B cell (primary cell): ENCODE measurements around the gene GRID1. TPM values are rescaled to one million over a fixed set of nuclear protein-coding genes. Genes with fewer than 3 reads are reported as not detected.

Experiments used
- ATAC-seq: fragments of 200-7000 bp; cut with Tn5 transposase; one replicate; pipeline ENCODE4 v1.10.0; 2021; ENCODE audit warnings: low read depth, mild to moderate bottlenecking, moderate number of reproducible peaks, moderate library complexity
- CTCF ChIA-PET: fragments of 350-600 bp; sonication (Branson Sonifier 250); formaldehyde crosslinking; loops from one replicate; lab custom pipeline; 2021; ENCODE audit warnings: antibody characterized with exemption, inconsistent platforms; lab: Charles Lee
- POLR2A ChIA-PET: fragments of 350-600 bp; sonication (Branson Sonifier 250); formaldehyde crosslinking; loops from one replicate; lab custom pipeline; 2021; ENCODE audit warnings: antibody characterized with exemption; lab: Charles Lee
- DNase-seq: peaks from one replicate; pipeline ENCODE4 v3.0.0; 2013
- H2AFZ ChIP-seq: 2 replicates; pipeline ENCODE4 v1.6.1; 2012; ENCODE audit warnings: mild to moderate bottlenecking, low read depth, low read length; ENCODE audit not compliant: insufficient read depth, poor library complexity, severe bottlenecking
- H3K27ac ChIP-seq, 2 donors: 1 replicate in 1 of 2; 2 replicates in 1 of 2; pipeline ENCODE4 v1.5.1; 2012 to 2013; ENCODE audit warnings: low read length in 2 of 2, mild to moderate bottlenecking in 2 of 2, moderate library complexity in 1 of 2
- H3K27me3 ChIP-seq, 4 experiments: fragments of 200-600 bp in 1 of 4; sonication (generic) in 1 of 4; replicated peaks in 1 of 4; 1 replicate in 2 of 4; 2 replicates in 2 of 4; pipeline versions ENCODE4 v1.6.1 to v1.7.0; 2013 to 2016; ENCODE audit warnings: low read length in 3 of 4, mild to moderate bottlenecking in 2 of 4, mixed read lengths in 1 of 4, moderate library complexity in 1 of 4; ENCODE audit not compliant: insufficient read depth in 4 of 4, control insufficient read depth in 3 of 4; ENCODE audit errors: control extremely low read depth in 1 of 4
- H3K36me3 ChIP-seq, 2 experiments: replicated peaks in 1 of 2; 1 replicate in 1 of 2; 2 replicates in 1 of 2; pipeline versions ENCODE4 v1.6.1 to v1.7.1; 2013; ENCODE audit warnings: low read length in 1 of 2; ENCODE audit not compliant: insufficient read depth in 2 of 2, control insufficient read depth in 1 of 2; ENCODE audit errors: control extremely low read depth in 1 of 2, extremely low read depth in 1 of 2
- H3K4me1 ChIP-seq, 2 donors: fragments of 200-600 bp in 1 of 2; sonication (generic) in 1 of 2; 1 replicate in 1 of 2; 2 replicates in 1 of 2; pipeline versions ENCODE4 v1.5.1 to v1.6.1; 2013 to 2017; ENCODE audit warnings: low read length in 2 of 2; ENCODE audit not compliant: control insufficient read depth in 2 of 2, insufficient read depth in 2 of 2
- H3K4me2 ChIP-seq: replicated peaks from 2 replicates; pipeline ENCODE3; 2012; ENCODE audit warnings: mild to moderate bottlenecking, low read depth, low read length; ENCODE audit not compliant: poor library complexity, severe bottlenecking
- H3K4me3 ChIP-seq, 5 experiments: fragments of 200-600 bp in 1 of 5; sonication (generic) in 1 of 5; 1 replicate in 3 of 5; 2 replicates in 2 of 5; pipeline versions ENCODE4 v1.5.1 to v1.7.0; 2011 to 2016; ENCODE audit warnings: low read length in 4 of 5, mild to moderate bottlenecking in 4 of 5, low read depth in 2 of 5, control low read depth in 1 of 5, moderate library complexity in 1 of 5; ENCODE audit not compliant: insufficient read depth in 1 of 5; ENCODE audit errors: control extremely low read depth in 1 of 5, extremely low read depth in 1 of 5
- H3K79me2 ChIP-seq: fragments of 200-600 bp; sonication (generic); one replicate; pipeline ENCODE4 v1.6.0; 2016; ENCODE audit warnings: low read length; ENCODE audit not compliant: control insufficient read depth, insufficient read depth
- H3K9ac ChIP-seq: fragments of 200-600 bp; sonication (generic); 2 replicates; pipeline ENCODE4 v1.6.1; 2017; ENCODE audit warnings: mild to moderate bottlenecking, low read length, moderate library complexity
- H3K9me3 ChIP-seq, 3 donors: one replicate each; pipeline versions ENCODE4 v1.6.1 to v1.7.1; 2013; ENCODE audit warnings: low read length in 2 of 3; ENCODE audit not compliant: control insufficient read depth in 2 of 3, insufficient read depth in 1 of 3; ENCODE audit errors: control extremely low read depth in 1 of 3
- H4K20me1 ChIP-seq: 2 replicates; pipeline ENCODE4 v1.6.0; 2012; ENCODE audit warnings: mild to moderate bottlenecking, low read length; ENCODE audit not compliant: insufficient read depth, control insufficient read depth, poor library complexity, severe bottlenecking
- H3K27ac Mint-ChIP-seq: one replicate; pipeline ENCODE4 v1.8.0; 2021; ENCODE audit warnings: mixed read lengths
- H3K27me3 Mint-ChIP-seq: one replicate; pipeline ENCODE4 v1.8.0; 2021; ENCODE audit warnings: mixed read lengths
- H3K4me1 Mint-ChIP-seq: one replicate; pipeline ENCODE4 v1.8.0; 2021; ENCODE audit warnings: mixed read lengths
- H3K4me3 Mint-ChIP-seq: one replicate; pipeline ENCODE4 v1.8.0; 2021; ENCODE audit warnings: mixed read lengths
- H3K9me3 Mint-ChIP-seq: one replicate; pipeline ENCODE4 v1.8.0; 2022; ENCODE audit warnings: mixed read lengths; ENCODE audit not compliant: insufficient read depth
- EZH2 ChIP-seq: IDR thresholded peaks from 2 replicates; pipeline ENCODE4 v1.6.1; 2012; ENCODE audit warnings: borderline replicate concordance, low read depth, mild to moderate bottlenecking, moderate library complexity, low read length; ENCODE audit not compliant: insufficient read depth, poor library complexity, severe bottlenecking
- WGBS: methylation state at CpG from one replicate; pipeline ENCODE4 v1.1.5; 2013; ENCODE audit warnings: missing lambda C conversion rate; ENCODE audit not compliant: insufficient coverage; 5-methylcytosine and 5-hydroxymethylcytosine counted together
- intact Hi-C: fragments of 100-400 bp; cut with micrococcal nuclease; formaldehyde crosslinking; loops from one replicate; pipeline ENCODE4 v1.10.0; 2022
- polyA plus RNA-seq: library from polyadenylated mRNA; depleted of rRNA; stranded (reverse); fragments of >200 nt; gene quantifications from 2 replicates; pipeline ENCODE4 v1.2.3, GENCODE V29; 2012
- total RNA-seq, 2 donors: library from RNA; stranded (reverse); fragments of 120-200 nt in 1 of 2; gene quantifications; 1 replicate in 1 of 2; 2 replicates in 1 of 2; pipeline versions ENCODE4 v1.2.3 to v1.2.4, GENCODE V29; 2013 to 2022
- TF ChIP-seq, protein P1 (sequence below): fragments of 200-600 bp; IDR thresholded peaks from one replicate; pipeline ENCODE4 v1.8.0; 2022; ENCODE audit warnings: antibody characterized with exemption, mild to moderate bottlenecking

The GRID1 gene
- total and polyA plus RNA-seq, 2 donors (not counting 1 experiment from before 2014, with no cell fraction given), result not detected

- H3K27ac ChIP-seq, result no peak overlapping the region
- intact Hi-C loops, result no loop called here
- no peak overlapping the region for H3K4me3 ChIP-seq
- POLR2A ChIA-PET, result no interaction called here
- no peak overlapping the region for H3K9ac ChIP-seq
- WGBS, result 85% methylated on average over 2 of the region's 2 CpGs
- H3K27ac Mint-ChIP-seq, result no peak overlapping the region
- DNase-seq, result no peak
- H3K4me1 Mint-ChIP-seq, result no peaks in the 10 kb centered on the region
- peaks cover 4% of the 10 kb centered on the region for H3K27me3 Mint-ChIP-seq
- no peaks in the 10 kb centered on the region for H3K79me2 ChIP-seq
- H3K4me1 ChIP-seq, result no peaks in the 10 kb centered on the region
- no peaks in the 10 kb centered on the region for H3K9me3 ChIP-seq
- no peak overlapping the region for H2AFZ ChIP-seq
- TF ChIP-seq EZH2, result no peak
- TF ChIP-seq, protein P1, sequence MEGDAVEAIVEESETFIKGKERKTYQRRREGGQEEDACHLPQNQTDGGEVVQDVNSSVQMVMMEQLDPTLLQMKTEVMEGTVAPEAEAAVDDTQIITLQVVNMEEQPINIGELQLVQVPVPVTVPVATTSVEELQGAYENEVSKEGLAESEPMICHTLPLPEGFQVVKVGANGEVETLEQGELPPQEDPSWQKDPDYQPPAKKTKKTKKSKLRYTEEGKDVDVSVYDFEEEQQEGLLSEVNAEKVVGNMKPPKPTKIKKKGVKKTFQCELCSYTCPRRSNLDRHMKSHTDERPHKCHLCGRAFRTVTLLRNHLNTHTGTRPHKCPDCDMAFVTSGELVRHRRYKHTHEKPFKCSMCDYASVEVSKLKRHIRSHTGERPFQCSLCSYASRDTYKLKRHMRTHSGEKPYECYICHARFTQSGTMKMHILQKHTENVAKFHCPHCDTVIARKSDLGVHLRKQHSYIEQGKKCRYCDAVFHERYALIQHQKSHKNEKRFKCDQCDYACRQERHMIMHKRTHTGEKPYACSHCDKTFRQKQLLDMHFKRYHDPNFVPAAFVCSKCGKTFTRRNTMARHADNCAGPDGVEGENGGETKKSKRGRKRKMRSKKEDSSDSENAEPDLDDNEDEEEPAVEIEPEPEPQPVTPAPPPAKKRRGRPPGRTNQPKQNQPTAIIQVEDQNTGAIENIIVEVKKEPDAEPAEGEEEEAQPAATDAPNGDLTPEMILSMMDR, result no peak
- no peaks in the 10 kb centered on the region for H3K36me3 ChIP-seq
- CTCF ChIA-PET, result no interaction called here
- H3K9me3 Mint-ChIP-seq, result no peaks in the 10 kb centered on the region
- no peak for ATAC-seq
- no peak overlapping the region for H3K4me2 ChIP-seq
- no peak overlapping the region for H3K4me3 Mint-ChIP-seq
- H3K27me3 ChIP-seq, result no peaks in the 10 kb centered on the region
- H4K20me1 ChIP-seq, result no peaks in the 10 kb centered on the region
Measured at GRCh38 chr10:85600744-85601081, 765.9 kb downstream of the GRID1 start.

GRCh38 chr10:85600026-85600743 lies 766.4 kb downstream of the GRID1 start:
- TF ChIP-seq EZH2, result no peak
- TF ChIP-seq, protein P1, result no peak
- H3K9ac ChIP-seq, result no peak overlapping the region
- H3K9me3 Mint-ChIP-seq, result no peaks in the 10 kb centered on the region
- ChIA-PET POLR2A (no interaction called here), CTCF (no interaction called here)
- peaks cover 5% of the 10 kb centered on the region for H3K27me3 Mint-ChIP-seq
- ATAC-seq (no peak), DNase-seq (no peak)
- H3K79me2 ChIP-seq, result no peaks in the 10 kb centered on the region
- no peak overlapping the region for H3K4me2 ChIP-seq
- H4K20me1 ChIP-seq, result no peaks in the 10 kb centered on the region
- no peak overlapping the region for H3K4me3 ChIP-seq
- no peak overlapping the region for H3K27ac Mint-ChIP-seq
- no peak overlapping the region for H2AFZ ChIP-seq
- 76% methylated on average over 4 of the region's 5 CpGs for WGBS
- no peaks in the 10 kb centered on the region for H3K36me3 ChIP-seq
- no peak overlapping the region for H3K27ac ChIP-seq
- intact Hi-C loops, result no loop called here
- H3K9me3 ChIP-seq, result no peaks in the 10 kb centered on the region
- no peaks in the 10 kb centered on the region for H3K4me1 ChIP-seq
- H3K4me3 Mint-ChIP-seq, result no peak overlapping the region
- no peaks in the 10 kb centered on the region for H3K4me1 Mint-ChIP-seq
- no peaks in the 10 kb centered on the region for H3K27me3 ChIP-seq
